HCT116 (cell line): ENCODE measurements around the gene SLC35C1. TPM values are rescaled to one million over a fixed set of nuclear protein-coding genes. Genes with fewer than 3 reads are reported as not detected.

Experiments used
- ATAC-seq: fragments of 200-7000 bp; cut with Tn5 transposase; 2 replicates; pipeline ENCODE4 v1.9.1; 2020; ENCODE audit warnings: mild to moderate bottlenecking, moderate library complexity
- BruUV-seq: library from RNA; stranded (reverse); fragments of 400-500 nt; replicated peaks from 2 replicates; lab custom pipeline; 2021; lab: Mats Ljungman, UMichigan
- CTCF ChIA-PET: fragments of 300-600 bp; sonication (Branson Sonifier 250); formaldehyde crosslinking; loops from one replicate; lab custom pipeline; 2021; ENCODE audit warnings: antibody characterized with exemption; lab: Charles Lee
- POLR2A ChIA-PET: fragments of 300-600, 350-600 bp; sonication (Branson Sonifier 250); formaldehyde crosslinking; loops from one replicate; lab custom pipeline; 2021; ENCODE audit warnings: antibody characterized with exemption; lab: Charles Lee
- RAD21 ChIA-PET, 2 experiments: fragments of 300-600 bp; sonication (Branson Sonifier 250); formaldehyde crosslinking; loops; one replicate each; lab custom pipeline; 2023; ENCODE audit warnings: low total read pairs in 2 of 2; ENCODE audit not compliant: uncharacterized antibody in 2 of 2, unreplicated experiment in 2 of 2, low non-redundant PET in 1 of 2; lab: Charles Lee
- DNase-seq: peaks from one replicate; pipeline ENCODE4 v3.0.0-alpha.2; 2010; ENCODE audit warnings: low read depth, low spot score
- H2AFZ ChIP-seq: fragments of 200-600 bp; shearing (Covaris generic), sonication (generic); 2 replicates; pipeline ENCODE4 v1.6.1; 2017; ENCODE audit warnings: low read depth, mixed run types, mixed read lengths, antibody characterized with exemption, low read length; ENCODE audit not compliant: poor library complexity, severe bottlenecking
- H3K27ac ChIP-seq: 2 replicates; pipeline ENCODE4 v1.5.1; 2012; ENCODE audit warnings: low read depth, low read length
- H3K27me3 ChIP-seq: fragments of 200-600 bp; sonication (generic); 2 replicates; pipeline ENCODE4 v1.6.1; 2016; ENCODE audit warnings: mixed run types, low read length, mixed read lengths; ENCODE audit not compliant: insufficient read depth
- H3K36me3 ChIP-seq, 2 experiments: fragments of 200-500 bp in 1 of 2; fragments of 200-600 bp in 1 of 2; sonication (Bioruptor generic) in 1 of 2; sonication (generic) in 1 of 2; 2 replicates each; pipeline versions ENCODE4 v1.5.1 to v1.6.1; 2014 to 2016; ENCODE audit warnings: low read length in 2 of 2, inconsistent platforms in 1 of 2, mixed read lengths in 1 of 2, mixed run types in 1 of 2; ENCODE audit not compliant: insufficient read depth in 2 of 2, control insufficient read depth in 1 of 2
- H3K4me1 ChIP-seq, 2 experiments: fragments of 200-600 bp in 1 of 2; sonication (generic) in 1 of 2; 2 replicates each; pipeline versions ENCODE4 v1.5.1 to v1.6.1; 2012 to 2017; ENCODE audit warnings: low read length in 2 of 2, inconsistent platforms in 1 of 2, mild to moderate bottlenecking in 1 of 2, mixed read lengths in 1 of 2, mixed run types in 1 of 2, moderate library complexity in 1 of 2; ENCODE audit not compliant: insufficient read depth in 2 of 2, control insufficient read depth in 1 of 2
- H3K4me2 ChIP-seq: fragments of 200-600 bp; sonication (generic); 2 replicates; pipeline ENCODE4 v1.6.1; 2017; ENCODE audit warnings: mixed run types, low read length, mixed read lengths
- H3K4me3 ChIP-seq, 2 experiments: fragments of 200-600 bp in 1 of 2; sonication (generic) in 1 of 2; replicated peaks in 1 of 2; 2 replicates each; pipeline ENCODE4 v1.5.1; 2011 to 2016; ENCODE audit warnings: low read length in 2 of 2, control low read depth in 1 of 2, low read depth in 1 of 2, mild to moderate bottlenecking in 1 of 2, mixed read lengths in 1 of 2, mixed run types in 1 of 2
- H3K79me2 ChIP-seq: fragments of 200-600 bp; sonication (generic); 2 replicates; pipeline ENCODE4 v1.6.1; 2017; ENCODE audit warnings: mild to moderate bottlenecking, mixed run types, low read length, moderate library complexity, mixed read lengths; ENCODE audit not compliant: insufficient read depth
- H3K9ac ChIP-seq: fragments of 200-600 bp; sonication (generic); 2 replicates; pipeline ENCODE4 v1.6.1; 2016; ENCODE audit warnings: low read length, mixed read lengths
- H3K9me2 ChIP-seq: fragments of 200-600 bp; sonication (generic), shearing (Covaris generic); 2 replicates; pipeline ENCODE4 v1.6.1; 2017; ENCODE audit warnings: mixed run types, mild to moderate bottlenecking, moderate library complexity; ENCODE audit not compliant: insufficient read depth
- H3K9me3 ChIP-seq, 2 experiments: fragments of 200-500 bp in 1 of 2; fragments of 200-600 bp in 1 of 2; sonication (Bioruptor generic) in 1 of 2; sonication (generic) in 1 of 2; 2 replicates each; pipeline ENCODE4 v1.6.1; 2014 to 2017; ENCODE audit warnings: low read length in 2 of 2, mixed read lengths in 2 of 2, inconsistent platforms in 1 of 2, low read depth in 1 of 2, mild to moderate bottlenecking in 1 of 2, mixed run types in 1 of 2, moderate library complexity in 1 of 2; ENCODE audit not compliant: control insufficient read depth in 1 of 2, insufficient read depth in 1 of 2
- H4K20me1 ChIP-seq: fragments of 200-600 bp; sonication (generic), shearing (Covaris generic); 2 replicates; pipeline ENCODE4 v1.6.1; 2017; ENCODE audit warnings: mixed run types, mild to moderate bottlenecking, moderate library complexity; ENCODE audit not compliant: insufficient read depth
- ELF1 ChIP-seq: IDR thresholded peaks from 2 replicates; pipeline ENCODE4 v1.6.1; 2012; ENCODE audit warnings: low read depth, borderline replicate concordance
- EZH2 ChIP-seq: fragments of 200-600 bp; sonication (generic); IDR thresholded peaks from 2 replicates; pipeline ENCODE4 v1.6.1; 2017; ENCODE audit warnings: antibody characterized with exemption, mixed run types
- EZH2phosphoT487 ChIP-seq: fragments of 200-600 bp; IDR thresholded peaks from 2 replicates; pipeline ENCODE4 v1.6.1; 2018; ENCODE audit warnings: antibody characterized with exemption, borderline replicate concordance
- FOSL1 ChIP-seq: IDR thresholded peaks from 2 replicates; pipeline ENCODE4 v1.6.1; 2012; ENCODE audit warnings: low read depth
- SRF ChIP-seq: IDR thresholded peaks from 2 replicates; pipeline ENCODE4 v1.6.1; 2012; ENCODE audit warnings: low read depth
- YY1 ChIP-seq: IDR thresholded peaks from 2 replicates; pipeline ENCODE4 v1.6.1; 2011; ENCODE audit warnings: low read length, low read depth, moderate library complexity, mild to moderate bottlenecking; ENCODE audit not compliant: insufficient replicate concordance; ENCODE audit errors: extremely low read depth
- ZNF274 ChIP-seq: fragments of 200-500 bp; sonication (Bioruptor generic); IDR thresholded peaks from 2 replicates; pipeline ENCODE4 v1.6.1; 2014; ENCODE audit warnings: mild to moderate bottlenecking, low read depth, low read length, inconsistent platforms
- intact Hi-C: fragments of 100-400 bp; cut with micrococcal nuclease; formaldehyde crosslinking; loops from 2 replicates; pipeline ENCODE4 v1.10.0; 2022
- total RNA-seq: library from RNA; stranded (reverse); gene quantifications from one replicate; pipeline ENCODE4 v1.2.1, GENCODE V29; 2021; ENCODE audit not compliant: unreplicated experiment
- TF ChIP-seq, protein P1 (sequence below): IDR thresholded peaks from 2 replicates; pipeline ENCODE4 v1.6.1; 2011; ENCODE audit warnings: mild to moderate bottlenecking, low read length, moderate library complexity; ENCODE audit not compliant: insufficient replicate concordance; ENCODE audit errors: extremely low read depth
- TF ChIP-seq, protein P2 (sequence below), 3 experiments: fragments of 200-600 bp in 1 of 3; sonication (generic) in 1 of 3; IDR thresholded peaks in 2 of 3; conservative IDR thresholded peaks in 1 of 3; 2 replicates each; pipeline ENCODE4 v1.5.1; 2012 to 2017; ENCODE audit warnings: low read depth in 2 of 3, low read length in 2 of 3, antibody characterized with exemption in 1 of 3, borderline replicate concordance in 1 of 3, control low read depth in 1 of 3, mild to moderate bottlenecking in 1 of 3, mixed read lengths in 1 of 3, mixed run types in 1 of 3, moderate library complexity in 1 of 3; ENCODE audit not compliant: insufficient read depth in 1 of 3

Gene SLC35C1
- total RNA-seq, 1 experiment from 2014 or later: 18.2 TPM

DNA sequence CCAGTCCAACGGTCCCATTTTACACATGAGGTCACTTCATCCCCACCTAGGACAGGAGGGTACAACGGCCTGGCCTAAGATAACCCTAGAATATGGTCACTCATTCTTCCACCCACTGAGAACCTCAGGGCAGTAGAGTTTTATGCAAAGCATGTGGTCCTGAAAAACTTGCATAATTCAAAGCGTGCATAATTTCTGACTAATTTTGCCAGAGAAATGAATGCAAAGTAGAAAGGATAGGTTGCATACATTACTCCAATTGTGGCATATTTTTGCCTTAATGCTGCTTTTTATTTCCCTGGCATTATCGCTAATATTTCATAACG is 32.5 kb upstream of the SLC35C1 start:
- ATAC-seq: no peak
- Histone ChIP-seq H3K79me2 (no peaks in the 10 kb centered on the region), H3K4me2 (peak overlapping the region; percentile 92), H3K27ac (no peak overlapping the region), H3K4me1 (peaks cover 0 to 7% of the 10 kb centered on the region in 2 experiments; a peak in 1 of 4 replicates), H3K27me3 (no peaks in the 10 kb centered on the region; the same call in 1 of the 2 replicates), H3K4me3 (no peak overlapping the region), H3K36me3 (no peaks in the 10 kb centered on the region), H3K9me2 (no peaks in the 10 kb centered on the region), H3K9me3 (no peaks in the 10 kb centered on the region), H4K20me1 (no peaks in the 10 kb centered on the region), H3K9ac (no peak overlapping the region), H2AFZ (peak overlapping the region; percentile 9)
- intact Hi-C loops: loop anchor here (1.0 kb wide), 1 partner anchor 662 kb away; no protein-coding TSS in a partner anchor
- no peak for DNase-seq
- TF ChIP-seq ZNF274: no peak
- no peak for TF ChIP-seq YY1
- TF ChIP-seq EZH2: no peak
- TF ChIP-seq, protein P1, sequence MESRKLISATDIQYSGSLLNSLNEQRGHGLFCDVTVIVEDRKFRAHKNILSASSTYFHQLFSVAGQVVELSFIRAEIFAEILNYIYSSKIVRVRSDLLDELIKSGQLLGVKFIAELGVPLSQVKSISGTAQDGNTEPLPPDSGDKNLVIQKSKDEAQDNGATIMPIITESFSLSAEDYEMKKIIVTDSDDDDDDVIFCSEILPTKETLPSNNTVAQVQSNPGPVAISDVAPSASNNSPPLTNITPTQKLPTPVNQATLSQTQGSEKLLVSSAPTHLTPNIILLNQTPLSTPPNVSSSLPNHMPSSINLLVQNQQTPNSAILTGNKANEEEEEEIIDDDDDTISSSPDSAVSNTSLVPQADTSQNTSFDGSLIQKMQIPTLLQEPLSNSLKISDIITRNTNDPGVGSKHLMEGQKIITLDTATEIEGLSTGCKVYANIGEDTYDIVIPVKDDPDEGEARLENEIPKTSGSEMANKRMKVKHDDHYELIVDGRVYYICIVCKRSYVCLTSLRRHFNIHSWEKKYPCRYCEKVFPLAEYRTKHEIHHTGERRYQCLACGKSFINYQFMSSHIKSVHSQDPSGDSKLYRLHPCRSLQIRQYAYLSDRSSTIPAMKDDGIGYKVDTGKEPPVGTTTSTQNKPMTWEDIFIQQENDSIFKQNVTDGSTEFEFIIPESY: no peak
- TF ChIP-seq SRF: no peak
- no peak for TF ChIP-seq ELF1
- TF ChIP-seq FOSL1: no peak
- TF ChIP-seq, protein P2, sequence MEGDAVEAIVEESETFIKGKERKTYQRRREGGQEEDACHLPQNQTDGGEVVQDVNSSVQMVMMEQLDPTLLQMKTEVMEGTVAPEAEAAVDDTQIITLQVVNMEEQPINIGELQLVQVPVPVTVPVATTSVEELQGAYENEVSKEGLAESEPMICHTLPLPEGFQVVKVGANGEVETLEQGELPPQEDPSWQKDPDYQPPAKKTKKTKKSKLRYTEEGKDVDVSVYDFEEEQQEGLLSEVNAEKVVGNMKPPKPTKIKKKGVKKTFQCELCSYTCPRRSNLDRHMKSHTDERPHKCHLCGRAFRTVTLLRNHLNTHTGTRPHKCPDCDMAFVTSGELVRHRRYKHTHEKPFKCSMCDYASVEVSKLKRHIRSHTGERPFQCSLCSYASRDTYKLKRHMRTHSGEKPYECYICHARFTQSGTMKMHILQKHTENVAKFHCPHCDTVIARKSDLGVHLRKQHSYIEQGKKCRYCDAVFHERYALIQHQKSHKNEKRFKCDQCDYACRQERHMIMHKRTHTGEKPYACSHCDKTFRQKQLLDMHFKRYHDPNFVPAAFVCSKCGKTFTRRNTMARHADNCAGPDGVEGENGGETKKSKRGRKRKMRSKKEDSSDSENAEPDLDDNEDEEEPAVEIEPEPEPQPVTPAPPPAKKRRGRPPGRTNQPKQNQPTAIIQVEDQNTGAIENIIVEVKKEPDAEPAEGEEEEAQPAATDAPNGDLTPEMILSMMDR (IDR thresholded peaks at IDR 0.05 in 2 of 3, conservative IDR thresholded peaks at IDR 0.05 in 1 of 3; ENCODE audit: borderline replicate concordance in 1 of 3, insufficient read depth in 1 of 3, low read depth in 2 of 3, low read length in 2 of 3): no peak
- no peak for TF ChIP-seq EZH2phosphoT487
- BruUV-seq: no TSS peak
- POLR2A ChIA-PET: no interaction called here
- CTCF ChIA-PET: interaction anchor here (1.0 to 2.8 kb wide), 37 partner anchors 11 to 662 kb away, joined by 3 to 124 read pairs (median 5); no protein-coding TSS in a partner anchor
- RAD21 ChIA-PET: interaction anchor here (0.9 to 2.1 kb wide), 7 partner anchors 234 to 662 kb away, joined by 3 to 20 read pairs (median 6); no protein-coding TSS in a partner anchor
